Hepatocyte (in vitro differentiated cells): ENCODE data around the gene RNF175. TPM values are rescaled to one million over a fixed set of nuclear protein-coding genes. Genes with fewer than 3 reads are reported as not detected.
A peak's percentile ranks its signal among the peaks of the same experiment; 100 is the strongest.

ENCODE experiments used
- DNase-seq: peaks from one replicate; pipeline ENCODE4 v3.0.0-alpha.2; 2016; ENCODE audit warnings: low spot score
- H2AFZ ChIP-seq: fragments of 200-600 bp; sonication (generic); 2 replicates; pipeline ENCODE4 v1.6.0; 2016; ENCODE audit warnings: antibody characterized with exemption, mild to moderate bottlenecking
- H3K27ac ChIP-seq: fragments of 200-600 bp; sonication (generic); 2 replicates; pipeline ENCODE4 v1.5.1; 2016; ENCODE audit warnings: mild to moderate bottlenecking
- H3K27me3 ChIP-seq: fragments of 200-600 bp; sonication (generic); 2 replicates; pipeline ENCODE4 v1.6.1; 2016
- H3K36me3 ChIP-seq: fragments of 200-600 bp; sonication (generic); replicated peaks from 2 replicates; pipeline ENCODE4 v1.5.1; 2016; ENCODE audit warnings: low read depth; ENCODE audit not compliant: insufficient read depth
- H3K4me1 ChIP-seq: fragments of 200-600 bp; sonication (generic); 2 replicates; pipeline ENCODE4 v1.5.1; 2016; ENCODE audit warnings: mild to moderate bottlenecking, moderate library complexity; ENCODE audit not compliant: insufficient read depth
- H3K4me2 ChIP-seq: fragments of 200-600 bp; sonication (generic); 2 replicates; pipeline ENCODE4 v1.6.0; 2016
- H3K4me3 ChIP-seq: fragments of 200-600 bp; sonication (generic); 2 replicates; pipeline ENCODE4 v1.5.1; 2016; ENCODE audit warnings: mild to moderate bottlenecking
- H3K79me2 ChIP-seq: fragments of 200-600 bp; sonication (generic); 2 replicates; pipeline ENCODE4 v1.6.0; 2017; ENCODE audit warnings: mild to moderate bottlenecking
- H3K9me2 ChIP-seq: fragments of 200-600 bp; sonication (generic); replicated peaks from 2 replicates; pipeline ENCODE4 v1.6.0; 2017; ENCODE audit warnings: mild to moderate bottlenecking; ENCODE audit not compliant: insufficient read depth
- H3K9me3 ChIP-seq: fragments of 200-600 bp; sonication (generic); 2 replicates; pipeline ENCODE4 v1.5.1; 2016; ENCODE audit warnings: low read depth, mild to moderate bottlenecking
- H4K20me1 ChIP-seq: fragments of 200-600 bp; sonication (generic); 2 replicates; pipeline ENCODE4 v1.6.0; 2016; ENCODE audit warnings: mild to moderate bottlenecking; ENCODE audit not compliant: insufficient read depth, poor library complexity, severe bottlenecking
- EZH2 ChIP-seq: fragments of 200-600 bp; sonication (generic); IDR thresholded peaks from 2 replicates; pipeline ENCODE4 v1.6.1; 2016; ENCODE audit warnings: antibody characterized with exemption, mild to moderate bottlenecking, borderline replicate concordance
- EZH2phosphoT487 ChIP-seq: fragments of 200-600 bp; sonication (generic); IDR thresholded peaks from one replicate; pipeline ENCODE4 v1.6.1; 2018; ENCODE audit warnings: antibody characterized with exemption, mild to moderate bottlenecking, low read depth, moderate library complexity; ENCODE audit not compliant: unreplicated experiment, severe bottlenecking
- WGBS: methylation state at CpG from one replicate; pipeline ENCODE4 v1.1.6; 2016; ENCODE audit warnings: low lambda C conversion rate; ENCODE audit errors: missing lambda C conversion rate; 5-methylcytosine and 5-hydroxymethylcytosine counted together
- polyA plus RNA-seq: library from polyadenylated mRNA; unstranded; fragments of >200 nt; fragmentation: Nextera tagmentation; extraction: Ambion mirVana; gene quantifications from 2 replicates; pipeline ENCODE4 v1.2.1, GENCODE V29; 2016
- total RNA-seq: library from RNA; depleted of rRNA; stranded (reverse); fragments of >200 nt; gene quantifications from 2 replicates; pipeline ENCODE4 v1.2.3, GENCODE V29; 2014
- TF ChIP-seq, protein P1 (sequence below): fragments of 200-600 bp; sonication (generic); IDR thresholded peaks from 2 replicates; pipeline ENCODE4 v1.5.1; 2016; ENCODE audit warnings: antibody characterized with exemption, mild to moderate bottlenecking; ENCODE audit not compliant: poor library complexity

RNF175 gene
- total and polyA plus RNA-seq, 2 experiments from 2014 or later, result 2.1 to 2.8 TPM

DNA sequence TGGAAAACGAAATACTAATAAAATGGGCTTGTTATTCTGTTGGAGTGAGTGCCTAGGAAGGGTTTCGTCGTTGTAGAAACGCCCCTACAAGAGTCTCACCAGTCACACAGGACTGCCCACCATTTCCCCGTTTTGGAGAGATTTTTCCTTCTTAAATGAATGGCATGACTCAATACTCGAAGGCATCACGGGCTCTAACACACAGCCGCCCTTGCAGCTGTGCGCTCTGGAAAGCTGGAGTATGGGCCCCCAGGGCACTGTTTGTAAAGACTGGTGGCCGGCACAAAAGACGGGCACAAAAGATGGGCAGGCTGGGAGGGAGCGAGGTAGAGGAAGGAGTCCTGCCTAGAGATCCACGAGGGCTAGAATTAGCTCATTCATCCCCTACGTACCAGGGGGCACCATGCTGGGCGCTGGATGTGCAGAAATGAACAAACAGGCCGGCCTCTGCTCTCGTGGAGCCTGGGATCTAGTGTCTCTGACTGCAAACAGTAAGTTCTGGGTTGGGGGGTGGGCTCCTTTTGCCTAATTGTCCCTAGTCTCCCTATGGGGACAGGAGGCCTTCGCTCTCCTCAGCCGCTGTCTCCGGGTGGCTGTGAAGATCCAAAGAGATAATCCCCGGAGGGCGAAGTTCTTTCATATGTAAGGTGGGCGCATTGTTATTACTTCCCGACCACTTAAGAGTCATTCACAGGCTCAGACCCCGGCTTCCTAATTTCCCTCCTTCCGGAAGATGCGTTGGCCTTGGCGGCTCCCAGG is 30.1 kb upstream of the RNF175 start:
- Histone ChIP-seq H3K9me3 (no peaks in the 10 kb centered on the region), H3K4me3 (no peak overlapping the region), H2AFZ (no peak overlapping the region), H3K79me2 (no peaks in the 10 kb centered on the region), H3K4me2 (peak overlapping the region; percentile 88), H3K36me3 (no peaks in the 10 kb centered on the region), H3K4me1 (peaks cover 36% of the 10 kb centered on the region), H3K9me2 (no peaks in the 10 kb centered on the region), H3K27me3 (peaks cover 76% of the 10 kb centered on the region), H4K20me1 (no peaks in the 10 kb centered on the region), H3K27ac (no peak overlapping the region)
- WGBS, result 39% methylated on average over 28 of the region's 28 CpGs
- TF ChIP-seq EZH2phosphoT487, result no peak
- TF ChIP-seq, protein P1, sequence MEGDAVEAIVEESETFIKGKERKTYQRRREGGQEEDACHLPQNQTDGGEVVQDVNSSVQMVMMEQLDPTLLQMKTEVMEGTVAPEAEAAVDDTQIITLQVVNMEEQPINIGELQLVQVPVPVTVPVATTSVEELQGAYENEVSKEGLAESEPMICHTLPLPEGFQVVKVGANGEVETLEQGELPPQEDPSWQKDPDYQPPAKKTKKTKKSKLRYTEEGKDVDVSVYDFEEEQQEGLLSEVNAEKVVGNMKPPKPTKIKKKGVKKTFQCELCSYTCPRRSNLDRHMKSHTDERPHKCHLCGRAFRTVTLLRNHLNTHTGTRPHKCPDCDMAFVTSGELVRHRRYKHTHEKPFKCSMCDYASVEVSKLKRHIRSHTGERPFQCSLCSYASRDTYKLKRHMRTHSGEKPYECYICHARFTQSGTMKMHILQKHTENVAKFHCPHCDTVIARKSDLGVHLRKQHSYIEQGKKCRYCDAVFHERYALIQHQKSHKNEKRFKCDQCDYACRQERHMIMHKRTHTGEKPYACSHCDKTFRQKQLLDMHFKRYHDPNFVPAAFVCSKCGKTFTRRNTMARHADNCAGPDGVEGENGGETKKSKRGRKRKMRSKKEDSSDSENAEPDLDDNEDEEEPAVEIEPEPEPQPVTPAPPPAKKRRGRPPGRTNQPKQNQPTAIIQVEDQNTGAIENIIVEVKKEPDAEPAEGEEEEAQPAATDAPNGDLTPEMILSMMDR, result no peak
- TF ChIP-seq EZH2, result no peak
- no peak for DNase-seq

DNA sequence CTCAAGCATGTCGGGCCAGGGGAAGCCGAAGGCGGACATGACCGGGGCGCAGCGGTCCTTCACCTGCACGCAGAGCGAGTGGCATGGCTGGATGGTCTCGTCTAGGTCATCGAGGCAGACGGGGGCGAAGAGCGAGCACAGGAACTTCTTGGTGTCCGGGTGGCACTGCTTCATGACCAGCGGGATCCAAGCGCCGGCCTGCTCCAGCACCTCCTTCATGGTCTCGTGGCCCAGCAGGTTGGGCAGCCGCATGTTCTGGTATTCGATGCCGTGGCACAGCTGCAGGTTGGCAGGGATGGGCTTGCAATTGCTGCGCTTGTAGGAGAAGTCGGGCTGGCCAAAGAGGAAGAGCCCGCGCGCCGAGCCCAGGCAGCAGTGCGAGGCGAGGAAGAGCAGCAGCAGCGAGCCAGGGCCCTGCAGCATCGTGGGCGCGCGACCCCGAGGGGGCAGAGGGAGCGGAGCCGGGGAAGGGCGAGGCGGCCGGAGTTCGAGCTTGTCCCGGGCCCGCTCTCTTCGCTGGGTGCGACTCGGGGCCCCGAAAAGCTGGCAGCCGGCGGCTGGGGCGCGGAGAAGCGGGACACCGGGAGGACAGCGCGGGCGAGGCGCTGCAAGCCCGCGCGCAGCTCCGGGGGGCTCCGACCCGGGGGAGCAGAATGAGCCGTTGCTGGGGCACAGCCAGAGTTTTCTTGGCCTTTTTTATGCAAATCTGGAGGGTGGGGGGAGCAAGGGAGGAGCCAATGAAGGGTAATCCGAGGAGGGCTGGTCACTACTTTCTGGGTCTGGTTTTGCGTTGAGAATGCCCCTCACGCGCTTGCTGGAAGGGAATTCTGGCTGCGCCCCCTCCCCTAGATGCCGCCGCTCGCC is 28.8 kb upstream of the RNF175 start, which contains the start of gene SFRP2:
TSS of gene SFRP2 (minus strand) at position 671 of the 864 bp plus-strand sequence. CDS start at position 423, 248 bp downstream.
- H3K4me1 ChIP-seq, result peaks cover 36% of the 10 kb centered on the region
- peaks cover 76% of the 10 kb centered on the region for H3K27me3 ChIP-seq
- peak within 1 kb of the TSS; percentile 43 for H3K4me3 ChIP-seq
- H2AFZ ChIP-seq, result peak within 1 kb of the TSS; percentile 57
- WGBS, result 1% methylated on average over 70 of the region's 72 CpGs
- H3K36me3 ChIP-seq, result no peaks in the 10 kb centered on the region
- H3K9me3 ChIP-seq, result no peaks in the 10 kb centered on the region
- no peak within 1 kb of the TSS for H3K27ac ChIP-seq
- H3K9me2 ChIP-seq, result no peaks in the 10 kb centered on the region
- H3K4me2 ChIP-seq, result peak within 1 kb of the TSS; percentile 88
- DNase-seq, result no peak
- TF ChIP-seq, protein P1, result no peak
- TF ChIP-seq EZH2phosphoT487, result peak; percentile 58
- TF ChIP-seq EZH2, result peak; percentile 85
- H3K79me2 ChIP-seq, result no peaks in the 10 kb centered on the region
- H4K20me1 ChIP-seq, result no peaks in the 10 kb centered on the region

- TF ChIP-seq EZH2, result peak; percentile 75
- TF ChIP-seq, protein P1, result no peak
- TF ChIP-seq EZH2phosphoT487, result peak; percentile 21
- H3K4me3 ChIP-seq, result peak overlapping the region; percentile 43
- DNase-seq, result no peak
- peak overlapping the region; percentile 4 for H2AFZ ChIP-seq
- H3K4me1 ChIP-seq, result peaks cover 33% of the 10 kb centered on the region
- H3K9me2 ChIP-seq, result no peaks in the 10 kb centered on the region
- no peaks in the 10 kb centered on the region for H4K20me1 ChIP-seq
- WGBS, result 5% methylated on average over 15 of the region's 15 CpGs
- peaks cover 71% of the 10 kb centered on the region for H3K27me3 ChIP-seq
- H3K36me3 ChIP-seq, result no peaks in the 10 kb centered on the region
- H3K4me2 ChIP-seq, result peak overlapping the region; percentile 88
- no peaks in the 10 kb centered on the region for H3K79me2 ChIP-seq
- no peak overlapping the region for H3K27ac ChIP-seq
- no peaks in the 10 kb centered on the region for H3K9me3 ChIP-seq
These were observed 28.2 kb upstream of the RNF175 start for GRCh38 chr4:153788051-153788412.
